ENCODE measurements around the gene NEK11. TPM values are rescaled to one million over a fixed set of nuclear protein-coding genes. Genes with fewer than 3 reads are reported as not detected.
"Not testable (repeated sequence)": the region's sequence is repeated elsewhere in the genome, so short reads cannot be mapped to it uniquely, and the experiment has no call there.

Gene NEK11
- total RNA-seq, 1 donor: 15.3 TPM

DNA sequence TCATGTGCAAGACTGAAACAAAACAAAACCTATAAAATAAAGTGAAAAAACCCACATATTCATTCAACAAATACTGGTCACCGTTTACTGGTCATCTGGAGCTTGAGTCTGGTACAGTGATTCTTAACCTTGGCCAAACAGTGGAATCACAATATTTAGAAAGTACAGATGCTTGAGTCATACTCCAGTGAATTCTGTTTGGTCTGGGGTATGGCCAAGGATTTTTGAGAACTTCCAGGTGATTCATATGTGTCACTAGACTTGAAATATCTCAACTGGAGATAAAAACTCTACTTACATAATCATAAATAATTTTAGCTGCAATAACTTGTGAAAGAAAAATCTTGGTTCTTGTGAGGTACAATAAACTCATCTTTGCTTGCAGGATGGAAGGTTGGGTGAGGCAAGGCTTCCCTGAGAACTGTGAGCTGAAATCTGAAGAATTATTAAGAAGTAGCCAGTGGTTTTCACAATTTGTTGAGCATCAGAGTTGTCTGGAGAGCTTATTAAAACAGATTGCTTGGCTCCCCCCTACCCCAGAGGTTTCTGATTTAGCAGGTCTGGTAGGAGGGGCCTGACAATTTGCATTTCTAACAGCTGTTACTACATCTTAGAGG is 9.6 kb downstream of the NEK11 start:
- peak; percentile 94 for DNase-seq (ENCODE audit: low read depth)
- TF ChIP-seq, protein P1, sequence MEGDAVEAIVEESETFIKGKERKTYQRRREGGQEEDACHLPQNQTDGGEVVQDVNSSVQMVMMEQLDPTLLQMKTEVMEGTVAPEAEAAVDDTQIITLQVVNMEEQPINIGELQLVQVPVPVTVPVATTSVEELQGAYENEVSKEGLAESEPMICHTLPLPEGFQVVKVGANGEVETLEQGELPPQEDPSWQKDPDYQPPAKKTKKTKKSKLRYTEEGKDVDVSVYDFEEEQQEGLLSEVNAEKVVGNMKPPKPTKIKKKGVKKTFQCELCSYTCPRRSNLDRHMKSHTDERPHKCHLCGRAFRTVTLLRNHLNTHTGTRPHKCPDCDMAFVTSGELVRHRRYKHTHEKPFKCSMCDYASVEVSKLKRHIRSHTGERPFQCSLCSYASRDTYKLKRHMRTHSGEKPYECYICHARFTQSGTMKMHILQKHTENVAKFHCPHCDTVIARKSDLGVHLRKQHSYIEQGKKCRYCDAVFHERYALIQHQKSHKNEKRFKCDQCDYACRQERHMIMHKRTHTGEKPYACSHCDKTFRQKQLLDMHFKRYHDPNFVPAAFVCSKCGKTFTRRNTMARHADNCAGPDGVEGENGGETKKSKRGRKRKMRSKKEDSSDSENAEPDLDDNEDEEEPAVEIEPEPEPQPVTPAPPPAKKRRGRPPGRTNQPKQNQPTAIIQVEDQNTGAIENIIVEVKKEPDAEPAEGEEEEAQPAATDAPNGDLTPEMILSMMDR (IDR thresholded peaks at IDR 0.05; ENCODE audit: insufficient read depth, low read length): no peak
- no peak overlapping the region for H3K4me3 ChIP-seq (ENCODE audit: low read depth, low read length)

- TF ChIP-seq, protein P1 (IDR thresholded peaks at IDR 0.05; ENCODE audit: insufficient read depth, low read length): no peak
- no peak for DNase-seq (ENCODE audit: low read depth)
- no peak overlapping the region for H3K4me3 ChIP-seq (ENCODE audit: low read depth, low read length)
Observed at GRCh38 chr3:131036986-131037385, 10.3 kb downstream of the NEK11 start.

- TF ChIP-seq, protein P1 (IDR thresholded peaks at IDR 0.05; ENCODE audit: insufficient read depth, low read length): no peak
- no peak overlapping the region for H3K4me3 ChIP-seq (ENCODE audit: low read depth, low read length)
- peak; percentile 67 for DNase-seq (ENCODE audit: low read depth)
Observed at GRCh38 chr3:131038326-131038725, 11.6 kb downstream of the NEK11 start.

DNA sequence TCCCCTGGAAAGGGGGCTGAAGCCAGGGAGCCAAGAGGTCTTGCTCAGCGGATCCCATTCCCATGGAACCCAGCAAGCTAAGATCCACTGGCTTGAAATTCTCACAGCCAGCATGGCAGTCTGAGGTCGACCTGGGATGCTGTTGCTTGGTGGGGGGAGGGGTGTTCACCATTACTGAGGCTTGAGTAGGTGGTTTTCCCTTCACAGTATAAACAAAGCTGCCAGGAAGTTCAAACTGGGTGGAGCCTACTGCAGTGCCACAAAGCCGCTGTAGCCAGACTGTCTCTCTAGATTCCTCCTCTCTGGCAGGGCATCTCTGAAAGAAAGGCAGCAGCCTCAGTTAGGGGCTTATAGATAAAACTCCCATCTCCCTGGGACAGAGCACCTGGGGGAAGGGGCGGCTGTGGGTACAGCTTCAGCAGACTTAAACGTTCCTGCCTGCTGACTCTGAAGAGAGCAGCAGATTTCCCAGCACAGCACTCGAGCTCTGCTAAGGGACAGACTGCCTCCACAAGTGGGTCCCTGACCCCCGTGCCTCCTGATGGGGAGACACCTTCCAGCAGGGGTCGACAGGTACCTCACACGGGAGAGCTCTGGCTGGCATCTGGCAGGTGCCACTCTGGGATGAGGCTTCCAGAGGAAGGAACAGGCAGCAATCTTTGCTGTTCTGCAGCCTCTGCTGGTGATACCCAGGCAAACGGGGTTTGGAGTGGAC is 15.8 kb downstream of the NEK11 start:
- H3K4me3 ChIP-seq (ENCODE audit: low read depth, low read length); DNase-seq (ENCODE audit: low read depth): not testable (repeated sequence)

DNA sequence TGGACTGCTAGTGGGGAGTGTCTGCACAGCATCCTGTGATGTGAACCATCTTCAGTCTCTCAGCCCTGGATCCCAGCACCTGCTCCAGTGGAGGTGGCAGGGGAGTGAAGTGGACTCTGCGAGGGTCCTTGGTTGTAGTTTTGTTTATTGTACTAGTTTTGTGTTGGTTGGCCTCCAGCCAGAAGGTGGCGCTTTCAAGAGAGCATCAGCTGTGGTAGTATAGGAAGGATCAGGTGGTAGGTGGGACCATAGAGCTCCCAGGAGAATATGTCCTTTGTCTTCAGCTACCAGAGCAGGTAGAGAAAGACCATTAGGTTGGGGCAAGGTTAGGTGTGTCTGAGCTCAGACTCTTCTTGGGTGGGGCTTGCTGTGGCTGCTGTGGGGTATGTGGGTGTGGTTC is 20.9 kb downstream of the NEK11 start:
- TF ChIP-seq, protein P1 (IDR thresholded peaks at IDR 0.05; ENCODE audit: insufficient read depth, low read length): no peak
- H3K4me3 ChIP-seq (ENCODE audit: low read depth, low read length): no peak overlapping the region
- DNase-seq (ENCODE audit: low read depth): no peak

GRCh38 chr3:131048030-131048429 is 21.4 kb downstream of the NEK11 start:
- DNase-seq (ENCODE audit: low read depth): no peak
- H3K4me3 ChIP-seq (ENCODE audit: low read depth, low read length): no peak overlapping the region
- TF ChIP-seq, protein P1 (IDR thresholded peaks at IDR 0.05; ENCODE audit: insufficient read depth, low read length): no peak

GRCh38 chr3:131050001-131050400 is 23.3 kb downstream of the NEK11 start:
- TF ChIP-seq, protein P1 (IDR thresholded peaks at IDR 0.05; ENCODE audit: insufficient read depth, low read length): no peak
- DNase-seq (ENCODE audit: low read depth): no peak
- H3K4me3 ChIP-seq (ENCODE audit: low read depth, low read length): no peak overlapping the region
